Adipocyte (in vitro differentiated cells): ENCODE results near the gene LRRC59.

Experiments used
- DNase-seq: peaks from one replicate; pipeline ENCODE4 v3.0.0-alpha.2; 2015; ENCODE audit warnings: low read depth
- H3K27me3 ChIP-seq: replicated peaks from 2 replicates; pipeline ENCODE4 v1.7.0; 2013; ENCODE audit warnings: mild to moderate bottlenecking, low read length, moderate library complexity; ENCODE audit not compliant: control insufficient read depth, insufficient read depth
- H3K36me3 ChIP-seq: 2 replicates; pipeline ENCODE4 v1.7.0; 2013; ENCODE audit warnings: low read length, mild to moderate bottlenecking, moderate library complexity; ENCODE audit not compliant: control insufficient read depth, insufficient read depth, severe bottlenecking
- H3K4me1 ChIP-seq: 2 replicates; pipeline ENCODE4 v1.7.0; 2013; ENCODE audit warnings: mild to moderate bottlenecking, low read length, moderate library complexity; ENCODE audit not compliant: control insufficient read depth, insufficient read depth
- H3K4me3 ChIP-seq: 2 replicates; pipeline ENCODE4 v1.7.0; 2013; ENCODE audit warnings: mild to moderate bottlenecking, low read length, moderate library complexity
- H3K9ac ChIP-seq: 2 replicates; pipeline ENCODE4 v1.7.0; 2013; ENCODE audit warnings: mild to moderate bottlenecking, low read length, moderate library complexity
- H3K9me3 ChIP-seq: 2 replicates; pipeline ENCODE4 v1.7.0; 2013; ENCODE audit warnings: mild to moderate bottlenecking, low read length, moderate library complexity; ENCODE audit not compliant: control insufficient read depth

The LRRC59 gene

GRCh38 chr17:50397111-50397918 lies at the start of gene LRRC59:
LRRC59 (minus strand) TSS chr17:50397523; CDS start chr17:50397317, 206 bp downstream.
- H3K4me3 ChIP-seq = peak within 1 kb of the TSS; percentile 92
- H3K9me3 ChIP-seq = no peaks in the 10 kb centered on the region
- peak within 1 kb of the TSS; percentile 97 for H3K9ac ChIP-seq
- peaks cover 24% of the 10 kb centered on the region for H3K4me1 ChIP-seq
- H3K27me3 ChIP-seq = no peaks in the 10 kb centered on the region
- peaks cover 31% of the 10 kb centered on the region for H3K36me3 ChIP-seq
- peak; percentile 92 for DNase-seq

- H3K4me1 ChIP-seq = peaks cover 34% of the 10 kb centered on the region
- peak; percentile 62 for DNase-seq
- H3K9me3 ChIP-seq = no peaks in the 10 kb centered on the region
- no peak overlapping the region for H3K4me3 ChIP-seq
- H3K27me3 ChIP-seq = no peaks in the 10 kb centered on the region
- H3K9ac ChIP-seq = no peak overlapping the region
- H3K36me3 ChIP-seq = peaks cover 29% of the 10 kb centered on the region
Measured at GRCh38 chr17:50445730-50446325, 48.5 kb upstream of the LRRC59 start.

GRCh38 chr17:50444841-50445715 lies 47.8 kb upstream of the LRRC59 start:
- no peak for DNase-seq
- H3K36me3 ChIP-seq = peaks cover 30% of the 10 kb centered on the region
- H3K9ac ChIP-seq = no peak overlapping the region
- no peak overlapping the region for H3K4me3 ChIP-seq
- H3K9me3 ChIP-seq = no peaks in the 10 kb centered on the region
- H3K4me1 ChIP-seq = peaks cover 41% of the 10 kb centered on the region
- H3K27me3 ChIP-seq = no peaks in the 10 kb centered on the region

GRCh38 chr17:50443505-50443974 lies 46.2 kb upstream of the LRRC59 start:
- DNase-seq = peak; percentile 67
- H3K4me1 ChIP-seq = peaks cover 44% of the 10 kb centered on the region
- peaks cover 34% of the 10 kb centered on the region for H3K36me3 ChIP-seq
- no peaks in the 10 kb centered on the region for H3K9me3 ChIP-seq
- peak overlapping the region; percentile 38 for H3K4me3 ChIP-seq
- peak overlapping the region; percentile 51 for H3K9ac ChIP-seq
- H3K27me3 ChIP-seq = no peaks in the 10 kb centered on the region

- Histone ChIP-seq H3K4me1 (peaks cover 37% of the 10 kb centered on the region), H3K9me3 (no peaks in the 10 kb centered on the region), H3K27me3 (no peaks in the 10 kb centered on the region), H3K4me3 (no peak overlapping the region), H3K9ac (no peak overlapping the region), H3K36me3 (peaks cover 42% of the 10 kb centered on the region)
- DNase-seq = no peak
Measured at GRCh38 chr17:50440838-50441829, 43.8 kb upstream of the LRRC59 start.

GRCh38 chr17:50440172-50440837 lies 43.0 kb upstream of the LRRC59 start:
- H3K9ac ChIP-seq = no peak overlapping the region
- no peak for DNase-seq
- no peak overlapping the region for H3K4me3 ChIP-seq
- peaks cover 46% of the 10 kb centered on the region for H3K36me3 ChIP-seq
- no peaks in the 10 kb centered on the region for H3K9me3 ChIP-seq
- peaks cover 29% of the 10 kb centered on the region for H3K4me1 ChIP-seq
- no peaks in the 10 kb centered on the region for H3K27me3 ChIP-seq

- Histone ChIP-seq H3K4me3 (no peak overlapping the region), H3K9ac (no peak overlapping the region), H3K27me3 (no peaks in the 10 kb centered on the region), H3K9me3 (no peaks in the 10 kb centered on the region), H3K4me1 (peaks cover 27% of the 10 kb centered on the region), H3K36me3 (peaks cover 44% of the 10 kb centered on the region)
- DNase-seq = no peak
Measured at GRCh38 chr17:50439008-50439407, 41.7 kb upstream of the LRRC59 start.

- H3K9me3 ChIP-seq = no peaks in the 10 kb centered on the region
- H3K27me3 ChIP-seq = no peaks in the 10 kb centered on the region
- H3K36me3 ChIP-seq = peaks cover 51% of the 10 kb centered on the region
- no peak overlapping the region for H3K9ac ChIP-seq
- no peak for DNase-seq
- H3K4me1 ChIP-seq = peaks cover 11% of the 10 kb centered on the region
- no peak overlapping the region for H3K4me3 ChIP-seq
Measured at GRCh38 chr17:50437409-50437808, 40.1 kb upstream of the LRRC59 start.

GRCh38 chr17:50432125-50432762 lies 34.9 kb upstream of the LRRC59 start:
- no peak for DNase-seq
- Histone ChIP-seq H3K36me3 (peaks cover 40% of the 10 kb centered on the region), H3K27me3 (no peaks in the 10 kb centered on the region), H3K4me3 (no peak overlapping the region), H3K9me3 (no peaks in the 10 kb centered on the region), H3K4me1 (peaks cover 21% of the 10 kb centered on the region), H3K9ac (no peak overlapping the region)
